Activated T-helper 1 cell treated with Interleukin-2 at 50 U/mL for 16 hours (primary cell): ENCODE measurements around the gene POLE2.
"Not testable (repeated sequence)": the region's sequence is repeated elsewhere in the genome, so short reads cannot be mapped to it uniquely, and the experiment has no call there.

Source experiments
- DNase-seq: peaks from one replicate; pipeline ENCODE4 v3.0.0-alpha.2; 2020; ENCODE audit warnings: low read depth

The POLE2 gene

GRCh38 chr14:49659526-49660455 lies 28.2 kb downstream of the POLE2 start:
- no peak for DNase-seq

DNA sequence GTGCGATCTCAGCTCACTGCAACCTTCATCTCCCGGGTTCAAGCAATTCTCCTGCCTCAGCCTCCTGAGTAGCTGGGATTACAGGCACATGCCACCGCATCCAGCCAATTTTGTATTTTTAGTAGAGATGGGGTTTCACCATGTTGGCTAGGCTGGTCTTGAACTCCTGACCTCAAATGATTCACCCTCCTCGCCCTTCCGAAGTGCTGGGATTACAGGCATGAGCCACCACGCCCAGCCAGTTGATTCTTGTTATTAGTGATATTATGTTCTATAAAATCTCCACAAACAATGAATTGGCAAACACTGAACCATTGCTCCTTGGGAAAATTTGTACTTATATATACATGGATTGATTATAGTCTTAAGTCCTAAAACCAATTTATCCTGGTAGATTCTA lies 30.5 kb downstream of the POLE2 start:
- DNase-seq: not testable (repeated sequence)

GRCh38 chr14:49654511-49654910 lies 33.5 kb downstream of the POLE2 start:
- DNase-seq: no peak

DNA sequence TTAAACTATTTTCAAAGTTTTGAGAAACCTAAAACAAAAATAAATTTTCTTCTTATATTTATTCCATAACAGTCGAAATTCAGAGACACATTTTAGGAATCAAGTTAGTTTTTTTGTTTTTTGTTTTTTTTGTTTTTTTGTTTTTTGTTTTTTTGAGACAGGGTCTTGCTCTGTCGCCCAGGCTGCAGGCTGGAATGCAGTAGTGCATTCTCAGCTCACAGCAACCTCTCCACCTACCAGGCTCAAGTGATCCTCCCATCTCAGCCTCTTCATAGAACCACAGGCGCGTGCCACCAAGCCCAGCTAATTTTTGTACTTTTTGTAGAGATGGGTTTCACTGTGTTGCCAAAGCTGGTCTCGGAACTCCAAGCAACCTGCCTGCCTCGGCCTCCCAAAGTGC lies 34.5 kb downstream of the POLE2 start:
- no peak for DNase-seq

GRCh38 chr14:49642163-49642562 lies 45.9 kb downstream of the POLE2 start:
- no peak for DNase-seq

- no peak for DNase-seq
Observed at GRCh38 chr14:49641697-49642129, 46.3 kb downstream of the POLE2 start.

DNA sequence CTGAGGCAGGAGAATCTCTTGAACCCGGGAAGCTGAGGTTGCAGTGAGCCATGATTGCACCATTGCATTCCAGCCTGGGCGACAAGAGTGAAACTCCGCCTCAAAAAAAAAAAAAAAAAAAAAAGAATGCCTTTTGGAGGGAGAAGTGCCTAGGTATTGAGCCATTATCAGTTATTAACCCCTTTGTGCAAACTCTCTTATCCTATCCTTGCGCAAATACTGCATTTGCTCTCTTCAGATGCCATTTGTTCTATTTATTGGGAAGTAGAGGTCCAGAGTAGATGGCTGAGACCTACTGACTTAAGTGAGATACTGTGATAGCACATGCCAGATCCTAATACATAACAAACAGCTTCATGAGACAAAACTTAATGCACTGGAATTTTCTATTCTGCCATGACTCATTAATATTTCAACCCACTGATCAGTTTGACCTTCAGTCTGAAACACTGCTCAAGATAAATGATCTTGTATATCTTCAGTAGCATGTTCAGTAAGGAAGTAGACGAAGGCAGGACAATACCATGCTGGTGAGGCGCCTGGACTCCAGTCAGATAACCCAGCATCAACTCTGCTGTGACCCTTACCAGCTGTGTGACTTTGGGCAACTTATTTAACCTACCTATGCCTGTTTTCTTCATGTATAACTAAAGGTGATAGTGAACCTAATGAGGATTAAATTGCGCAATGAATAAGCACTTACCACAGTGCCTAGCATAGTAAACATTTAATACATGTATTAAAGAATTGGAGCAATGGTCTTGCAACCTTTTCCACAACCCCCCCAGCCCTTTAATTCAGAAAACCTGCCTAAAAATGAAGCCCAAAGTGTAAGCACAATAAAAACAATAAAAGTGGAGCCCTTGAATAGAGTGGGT lies 47.2 kb downstream of the POLE2 start:
- DNase-seq: no peak

- DNase-seq: no peak
Observed at GRCh38 chr14:49637534-49638078, 50.4 kb downstream of the POLE2 start.

DNA sequence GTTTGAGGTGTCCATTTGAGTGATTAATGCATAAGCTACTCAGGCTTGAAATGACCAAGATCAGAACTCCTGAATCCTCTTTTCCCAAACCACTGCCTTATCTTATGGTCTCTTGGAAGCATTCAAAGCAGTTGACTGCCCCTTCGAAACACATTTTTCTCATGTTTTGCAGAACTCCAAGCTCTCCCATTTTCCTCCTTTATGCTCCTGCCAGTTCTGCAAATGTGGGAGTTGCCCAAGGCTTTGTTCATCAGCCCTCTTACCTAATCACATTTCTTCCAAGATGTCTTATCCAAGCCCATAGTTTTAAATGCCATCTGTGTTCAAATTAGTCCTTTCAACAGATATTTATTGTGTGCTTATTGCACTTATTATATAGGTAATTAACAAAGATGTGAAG lies 51.1 kb downstream of the POLE2 start:
- DNase-seq: no peak

DNA sequence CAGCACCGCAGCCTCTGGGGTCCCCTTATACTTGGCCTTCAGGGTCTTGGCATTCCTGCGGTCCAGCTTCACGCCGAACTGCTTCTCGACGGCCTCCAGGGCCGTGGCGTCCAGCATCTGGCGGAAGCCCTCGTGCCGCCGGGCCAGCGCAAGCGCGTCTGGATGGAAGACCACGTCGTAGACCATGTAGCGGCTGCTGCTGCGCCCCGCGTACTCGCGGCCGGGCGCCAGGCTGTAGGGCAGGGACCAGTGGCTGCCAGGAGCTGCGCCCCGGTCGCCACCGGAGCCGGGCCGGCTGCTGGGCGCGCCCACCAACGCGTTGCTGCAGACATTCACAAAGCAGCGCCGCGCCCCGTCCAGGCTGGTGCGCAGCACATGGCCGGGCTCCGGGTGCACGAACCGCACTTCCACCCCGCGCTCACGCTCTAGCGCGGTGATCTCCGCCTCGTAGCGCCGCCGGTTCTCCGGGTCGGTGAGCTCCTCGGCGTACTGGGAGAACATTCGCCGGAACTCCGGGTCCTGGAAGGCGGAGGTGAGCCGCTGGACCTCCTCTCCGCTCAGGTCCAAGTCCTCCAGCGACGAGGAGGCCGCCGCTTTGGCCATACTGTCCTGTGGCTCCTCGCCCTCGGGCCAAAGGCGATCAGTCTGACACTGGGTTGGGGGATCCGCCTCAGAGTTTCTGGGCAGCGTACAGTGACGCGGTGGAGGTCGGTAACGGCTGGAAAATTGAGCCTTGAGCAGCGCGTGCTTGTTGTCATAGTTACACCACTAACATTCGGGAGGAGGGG lies 53.3 kb downstream of the POLE2 start, which contains the start of gene DNAAF2:
Gene DNAAF2, minus strand, starts transcription at position 698 of the 788 bp plus-strand sequence. Its CDS starts 95 bp downstream, at position 603.
- DNase-seq: peak; percentile 49

DNA sequence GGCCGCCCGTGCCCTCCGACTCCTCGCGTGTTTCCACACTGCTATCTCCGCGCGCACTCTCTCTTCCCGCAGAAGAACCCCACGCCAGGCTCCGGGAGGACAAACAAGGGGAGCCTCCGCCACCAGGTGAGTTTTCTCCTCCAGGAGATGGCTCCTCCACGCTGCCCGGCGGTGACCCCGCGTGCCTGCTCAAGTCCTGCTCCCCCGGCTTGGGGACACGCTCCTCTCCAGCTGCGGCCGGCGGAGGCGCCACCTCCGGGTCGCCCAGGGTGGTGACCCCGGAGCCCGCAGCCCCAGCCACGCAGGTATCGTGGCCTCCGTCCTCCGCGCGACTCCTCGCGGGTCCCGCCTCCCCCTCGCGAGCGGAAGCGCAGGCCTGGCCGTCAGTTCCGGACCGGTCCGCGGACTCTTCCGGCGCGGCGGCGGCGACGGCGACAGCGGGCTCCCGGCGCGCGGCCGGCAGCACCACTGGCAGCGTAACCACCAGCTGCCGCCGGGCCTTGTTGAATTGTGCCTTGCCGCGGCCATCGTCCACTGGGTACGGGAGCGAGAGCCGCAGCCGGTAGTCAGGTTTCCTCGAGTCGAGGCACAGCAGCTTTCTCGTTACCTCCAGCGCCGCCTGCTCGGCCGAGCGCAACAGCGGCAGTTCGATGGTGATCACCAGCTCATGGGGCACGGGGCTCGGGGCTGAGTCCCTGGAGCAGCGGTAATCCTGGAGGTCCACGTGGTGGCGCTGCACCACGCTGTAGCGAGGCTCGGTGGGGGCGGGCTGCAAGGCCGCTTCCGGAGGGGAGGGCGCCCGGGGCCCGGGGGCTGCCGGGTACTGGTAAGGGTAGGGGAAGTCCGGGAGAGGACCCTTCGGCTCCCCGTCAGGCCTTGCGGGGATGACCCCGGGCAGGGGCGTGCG lies 54.1 kb downstream of the POLE2 start:
- DNase-seq: peak; percentile 89

DNA sequence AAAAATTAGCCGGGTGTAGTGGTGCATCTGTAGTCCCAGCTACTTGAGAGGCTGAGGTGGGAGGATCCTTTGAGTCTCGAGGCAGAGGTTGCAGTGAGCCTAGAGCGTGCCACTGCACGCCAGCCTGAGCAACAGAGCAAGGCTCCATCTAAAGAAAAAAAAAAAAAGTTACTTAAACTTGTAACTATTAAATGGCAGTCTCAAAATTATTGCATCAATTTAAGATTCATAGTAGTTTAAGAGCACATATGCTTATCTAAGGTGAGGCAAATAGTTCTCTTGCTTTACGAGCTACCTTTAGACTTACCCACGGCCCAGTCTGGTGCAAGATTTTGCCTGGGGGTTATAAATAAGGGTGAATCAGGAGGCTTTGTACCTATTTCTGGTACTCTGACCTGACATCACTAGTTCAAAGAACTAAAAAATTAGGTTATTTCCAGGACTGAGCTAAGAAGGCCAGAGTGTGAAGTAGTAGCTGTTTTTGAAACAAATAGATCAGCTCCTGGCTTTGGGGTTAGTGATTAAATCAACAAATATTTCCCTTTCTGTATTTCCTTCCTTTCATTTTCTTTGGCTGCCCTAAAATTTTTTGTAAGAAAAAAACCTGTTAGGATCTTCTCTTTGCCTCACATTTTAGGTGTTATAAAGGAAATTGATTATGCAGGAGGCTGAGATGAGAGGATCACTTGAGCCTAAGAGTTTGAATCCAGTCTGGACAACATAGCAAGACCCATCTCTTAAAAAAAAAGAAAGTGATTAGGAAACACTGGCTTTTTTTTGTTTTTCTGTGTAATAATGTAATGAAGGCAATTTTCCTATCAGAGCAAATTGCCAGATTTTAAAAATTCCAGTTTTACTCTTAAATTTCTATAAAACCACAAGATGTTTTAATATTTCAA lies 63.8 kb downstream of the POLE2 start:
- no peak for DNase-seq

- no peak for DNase-seq
Observed at GRCh38 chr14:49623387-49623786, 64.6 kb downstream of the POLE2 start.

GRCh38 chr14:49622022-49622607 lies 65.9 kb downstream of the POLE2 start:
- DNase-seq: no peak

DNA sequence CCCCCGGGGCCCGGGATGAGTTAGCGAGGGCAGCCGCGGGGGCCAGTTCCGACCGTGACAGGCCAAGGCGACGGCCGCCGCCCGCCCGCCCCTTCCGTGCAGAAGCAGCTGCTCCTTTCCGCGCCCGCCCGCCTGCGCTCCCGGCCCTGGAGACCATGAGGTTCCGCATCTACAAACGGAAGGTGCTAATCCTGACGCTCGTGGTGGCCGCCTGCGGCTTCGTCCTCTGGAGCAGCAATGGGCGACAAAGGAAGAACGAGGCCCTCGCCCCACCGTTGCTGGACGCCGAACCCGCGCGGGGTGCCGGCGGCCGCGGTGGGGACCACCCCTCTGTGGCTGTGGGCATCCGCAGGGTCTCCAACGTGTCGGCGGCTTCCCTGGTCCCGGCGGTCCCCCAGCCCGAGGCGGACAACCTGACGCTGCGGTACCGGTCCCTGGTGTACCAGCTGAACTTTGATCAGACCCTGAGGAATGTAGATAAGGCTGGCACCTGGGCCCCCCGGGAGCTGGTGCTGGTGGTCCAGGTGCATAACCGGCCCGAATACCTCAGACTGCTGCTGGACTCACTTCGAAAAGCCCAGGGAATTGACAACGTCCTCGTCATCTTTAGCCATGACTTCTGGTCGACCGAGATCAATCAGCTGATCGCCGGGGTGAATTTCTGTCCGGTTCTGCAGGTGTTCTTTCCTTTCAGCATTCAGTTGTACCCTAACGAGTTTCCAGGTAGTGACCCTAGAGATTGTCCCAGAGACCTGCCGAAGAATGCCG lies 66.7 kb downstream of the POLE2 start:
- DNase-seq: peak; percentile 38

GRCh38 chr14:49620182-49621113 lies 67.6 kb downstream of the POLE2 start, which contains the start of the genes MGAT2 and RPL36AL:
Gene MGAT2 (plus strand): TSS chr14:49620799. CDS start chr14:49621269, 470 bp downstream.
Gene RPL36AL (minus strand): TSS chr14:49620626. CDS start chr14:49619104, 1,522 bp downstream.
- peak; percentile 89 for DNase-seq

- no peak for DNase-seq
Observed at GRCh38 chr14:49619730-49620129, 68.3 kb downstream of the POLE2 start.
